Activated naive CD4-positive, alpha-beta T cell treated with anti-CD3 and anti-CD28 coated beads, Interleukin-2, amount 50 U/mL, for 24 hours (primary cell): ENCODE results near the gene FANCI.

ENCODE experiments used
- H3K27ac Mint-ChIP-seq: one replicate; pipeline ENCODE4 v1.8.0; 2021; ENCODE audit warnings: mild to moderate bottlenecking, mixed read lengths
- H3K27me3 Mint-ChIP-seq: one replicate; pipeline ENCODE4 v1.8.0; 2021; ENCODE audit warnings: mixed read lengths
- H3K36me3 Mint-ChIP-seq: one replicate; pipeline ENCODE4 v1.8.0; 2021; ENCODE audit warnings: mixed read lengths
- H3K4me1 Mint-ChIP-seq: one replicate; pipeline ENCODE4 v1.8.0; 2021; ENCODE audit warnings: mixed read lengths
- H3K4me3 Mint-ChIP-seq: one replicate; pipeline ENCODE4 v1.8.0; 2021; ENCODE audit warnings: mild to moderate bottlenecking, mixed read lengths
- H3K9me3 Mint-ChIP-seq: one replicate; pipeline ENCODE4 v1.8.0; 2021; ENCODE audit warnings: mixed read lengths

The FANCI gene

DNA sequence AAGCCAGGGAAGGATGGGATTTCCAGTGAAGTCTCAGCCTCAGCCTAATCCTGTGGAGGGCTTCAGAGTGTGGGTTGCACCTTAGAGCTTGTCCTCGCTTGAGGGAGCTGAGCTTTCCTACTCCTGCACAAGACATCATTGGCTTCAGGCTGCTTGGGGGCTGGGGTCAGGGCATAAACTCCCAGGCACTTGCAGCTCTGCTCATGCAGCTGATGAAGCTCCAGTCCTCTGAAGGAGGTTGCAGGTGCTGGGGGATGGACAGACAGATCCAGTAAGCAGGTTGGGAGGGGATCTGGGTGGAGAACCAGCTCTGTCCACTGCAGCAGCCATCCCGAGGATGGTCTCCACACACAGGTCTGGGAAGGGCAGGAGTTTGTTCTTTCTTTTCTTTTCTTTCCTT, 110.2 kb downstream of the FANCI start:
- no peak overlapping the region for H3K4me3 Mint-ChIP-seq
- H3K27me3 Mint-ChIP-seq: peaks cover 25% of the 10 kb centered on the region
- no peaks in the 10 kb centered on the region for H3K9me3 Mint-ChIP-seq
- no peak overlapping the region for H3K27ac Mint-ChIP-seq
- H3K4me1 Mint-ChIP-seq: peaks cover 2% of the 10 kb centered on the region
- no peaks in the 10 kb centered on the region for H3K36me3 Mint-ChIP-seq

GRCh38 chr15:89356634-89357298, 113.0 kb downstream of the FANCI start:
- no peak overlapping the region for H3K4me3 Mint-ChIP-seq
- no peaks in the 10 kb centered on the region for H3K36me3 Mint-ChIP-seq
- H3K27ac Mint-ChIP-seq: no peak overlapping the region
- H3K27me3 Mint-ChIP-seq: peaks cover 40% of the 10 kb centered on the region
- H3K9me3 Mint-ChIP-seq: no peaks in the 10 kb centered on the region
- H3K4me1 Mint-ChIP-seq: peaks cover 9% of the 10 kb centered on the region

- Mint-ChIP-seq H3K36me3 (no peaks in the 10 kb centered on the region), H3K27me3 (peaks cover 44% of the 10 kb centered on the region), H3K4me1 (peaks cover 13% of the 10 kb centered on the region), H3K9me3 (no peaks in the 10 kb centered on the region), H3K4me3 (peak overlapping the region; percentile 83), H3K27ac (no peak overlapping the region)
Observed at GRCh38 chr15:89358435-89358754, 114.6 kb downstream of the FANCI start.

GRCh38 chr15:89358755-89359439, 115.1 kb downstream of the FANCI start:
- H3K4me3 Mint-ChIP-seq: peak overlapping the region; percentile 83
- H3K27ac Mint-ChIP-seq: no peak overlapping the region
- no peaks in the 10 kb centered on the region for H3K36me3 Mint-ChIP-seq
- peaks cover 13% of the 10 kb centered on the region for H3K4me1 Mint-ChIP-seq
- H3K27me3 Mint-ChIP-seq: peaks cover 47% of the 10 kb centered on the region
- no peaks in the 10 kb centered on the region for H3K9me3 Mint-ChIP-seq

DNA sequence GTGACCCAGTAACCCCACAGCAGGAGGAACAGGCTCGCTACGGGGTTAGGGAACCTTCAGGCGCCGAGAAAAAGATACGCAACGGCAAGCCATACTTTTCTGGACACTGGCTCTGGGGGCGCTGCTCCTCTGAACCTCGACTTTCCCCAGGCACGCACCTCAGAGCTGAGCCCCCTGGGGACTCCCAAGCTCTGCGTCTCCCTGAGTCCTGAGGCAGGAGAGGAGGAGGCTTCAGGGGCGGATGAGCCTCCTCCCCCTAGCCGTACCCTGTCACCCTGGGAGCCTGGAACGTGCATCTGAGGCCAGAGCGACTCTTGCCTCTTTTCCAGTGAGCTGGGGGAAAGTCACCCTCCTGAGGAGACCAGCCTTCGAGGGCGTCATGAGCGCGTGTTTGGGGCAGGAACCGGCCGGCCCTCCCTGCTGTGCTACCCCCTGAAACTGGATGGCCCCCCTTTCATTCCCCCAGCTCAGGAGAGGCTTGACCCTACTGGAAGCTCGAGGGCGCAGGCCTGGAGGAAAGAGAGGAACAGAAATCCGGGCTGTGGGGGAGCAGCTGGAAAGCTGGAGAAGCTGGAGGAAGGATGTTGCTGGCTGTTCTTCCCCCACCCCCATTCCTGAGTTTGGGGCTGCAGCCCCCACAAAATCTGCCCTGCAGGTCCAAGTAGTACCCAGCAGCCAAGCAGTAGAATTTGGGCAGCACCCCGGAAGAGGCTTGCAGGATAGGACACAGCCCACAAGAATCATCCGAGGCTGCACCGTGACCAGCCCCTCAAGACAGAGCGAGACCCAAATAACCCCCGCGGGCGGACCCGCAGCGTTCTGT, 115.9 kb downstream of the FANCI start:
- Mint-ChIP-seq H3K4me3 (peak overlapping the region; percentile 44), H3K27me3 (peaks cover 50% of the 10 kb centered on the region), H3K27ac (peak overlapping the region; percentile 65), H3K36me3 (no peaks in the 10 kb centered on the region), H3K9me3 (no peaks in the 10 kb centered on the region), H3K4me1 (peaks cover 13% of the 10 kb centered on the region)

DNA sequence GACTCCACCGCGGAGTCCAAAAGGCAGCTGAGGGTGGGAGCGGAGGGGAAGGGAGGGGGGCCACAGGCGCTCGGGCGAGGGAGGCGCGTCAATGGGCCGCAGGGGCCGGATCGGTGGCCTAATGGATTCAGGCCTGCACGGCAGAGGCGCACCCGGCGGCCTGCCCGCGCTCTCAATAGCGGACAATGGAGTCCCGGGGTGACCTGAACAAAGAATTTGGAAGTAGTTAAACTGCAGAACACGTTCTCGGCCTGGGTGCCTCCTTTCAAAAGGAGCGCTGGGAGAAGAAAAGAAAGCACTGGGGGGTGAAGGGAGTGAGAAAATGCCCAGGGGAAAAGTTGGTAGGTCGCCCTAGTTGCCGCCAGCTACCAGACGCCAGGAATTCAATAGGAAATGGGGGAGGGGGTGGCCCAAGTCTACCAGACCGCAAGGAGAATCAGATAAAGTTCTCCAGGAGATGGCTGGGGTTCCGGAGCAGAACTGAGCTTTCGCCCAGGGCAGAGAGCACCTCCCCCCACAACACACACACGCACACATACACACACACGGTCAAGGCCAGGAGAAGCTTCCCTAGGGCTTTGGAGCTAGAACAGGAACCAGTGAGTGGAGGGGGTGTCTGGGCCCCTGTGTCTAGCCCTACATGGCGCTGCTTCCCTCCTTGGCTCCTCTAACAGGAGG, 116.7 kb downstream of the FANCI start:
- H3K27ac Mint-ChIP-seq: no peak overlapping the region
- no peaks in the 10 kb centered on the region for H3K36me3 Mint-ChIP-seq
- H3K4me1 Mint-ChIP-seq: peaks cover 13% of the 10 kb centered on the region
- H3K9me3 Mint-ChIP-seq: no peaks in the 10 kb centered on the region
- H3K27me3 Mint-ChIP-seq: peaks cover 54% of the 10 kb centered on the region
- H3K4me3 Mint-ChIP-seq: no peak overlapping the region

DNA sequence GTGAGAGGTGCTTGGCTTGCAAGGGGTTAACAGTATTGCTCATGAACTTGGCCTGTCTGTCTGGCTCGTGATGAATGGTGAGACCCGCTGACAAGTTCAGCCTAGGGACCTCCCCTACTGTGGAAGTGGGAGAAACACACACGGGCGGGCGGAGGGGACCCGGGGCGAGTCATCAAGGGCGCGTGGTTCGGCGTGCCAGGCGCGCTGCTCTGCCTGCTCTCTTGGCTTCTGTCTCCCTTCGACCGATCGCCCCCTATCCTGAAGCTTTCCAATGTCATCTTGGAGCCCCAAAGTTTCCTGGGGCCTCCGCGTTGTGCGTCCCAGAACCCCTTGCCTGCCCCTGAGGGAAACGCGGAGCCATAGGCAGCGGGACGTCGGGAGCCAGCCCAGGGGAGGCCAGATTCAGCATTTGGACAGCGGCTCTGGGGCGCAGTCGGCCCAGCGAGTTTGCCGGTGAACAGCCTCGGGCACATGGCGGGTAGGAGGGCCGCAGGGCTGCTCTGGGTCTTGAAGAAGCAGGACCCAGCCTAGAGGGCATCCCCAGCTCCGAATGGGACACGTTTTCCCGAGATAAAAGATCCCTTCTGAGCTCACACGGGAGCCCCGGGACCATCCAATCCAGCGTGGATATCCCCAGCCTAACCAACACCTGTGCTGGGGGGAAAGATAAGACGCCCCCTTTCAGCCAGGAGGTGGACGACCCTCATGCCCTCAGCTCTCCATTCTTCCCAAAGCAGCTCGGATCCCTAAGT, 117.8 kb downstream of the FANCI start:
- H3K4me1 Mint-ChIP-seq: peaks cover 17% of the 10 kb centered on the region
- no peak overlapping the region for H3K27ac Mint-ChIP-seq
- peak overlapping the region; percentile 42 for H3K4me3 Mint-ChIP-seq
- no peaks in the 10 kb centered on the region for H3K36me3 Mint-ChIP-seq
- H3K9me3 Mint-ChIP-seq: no peaks in the 10 kb centered on the region
- H3K27me3 Mint-ChIP-seq: peaks cover 57% of the 10 kb centered on the region

GRCh38 chr15:89362203-89363101, 118.7 kb downstream of the FANCI start:
- H3K27me3 Mint-ChIP-seq: peaks cover 58% of the 10 kb centered on the region
- no peak overlapping the region for H3K4me3 Mint-ChIP-seq
- H3K36me3 Mint-ChIP-seq: no peaks in the 10 kb centered on the region
- no peak overlapping the region for H3K27ac Mint-ChIP-seq
- H3K9me3 Mint-ChIP-seq: no peaks in the 10 kb centered on the region
- peaks cover 22% of the 10 kb centered on the region for H3K4me1 Mint-ChIP-seq

GRCh38 chr15:89363133-89363532, 119.4 kb downstream of the FANCI start:
- no peaks in the 10 kb centered on the region for H3K36me3 Mint-ChIP-seq
- H3K9me3 Mint-ChIP-seq: no peaks in the 10 kb centered on the region
- peaks cover 22% of the 10 kb centered on the region for H3K4me1 Mint-ChIP-seq
- H3K27ac Mint-ChIP-seq: no peak overlapping the region
- peaks cover 58% of the 10 kb centered on the region for H3K27me3 Mint-ChIP-seq
- peak overlapping the region; percentile 42 for H3K4me3 Mint-ChIP-seq

GRCh38 chr15:89363770-89364169, 120.0 kb downstream of the FANCI start:
- H3K4me3 Mint-ChIP-seq: no peak overlapping the region
- no peak overlapping the region for H3K27ac Mint-ChIP-seq
- H3K4me1 Mint-ChIP-seq: peaks cover 22% of the 10 kb centered on the region
- no peaks in the 10 kb centered on the region for H3K9me3 Mint-ChIP-seq
- H3K27me3 Mint-ChIP-seq: peaks cover 56% of the 10 kb centered on the region
- no peaks in the 10 kb centered on the region for H3K36me3 Mint-ChIP-seq

- peaks cover 60% of the 10 kb centered on the region for H3K27me3 Mint-ChIP-seq
- H3K9me3 Mint-ChIP-seq: no peaks in the 10 kb centered on the region
- peaks cover 22% of the 10 kb centered on the region for H3K4me1 Mint-ChIP-seq
- no peak overlapping the region for H3K27ac Mint-ChIP-seq
- no peaks in the 10 kb centered on the region for H3K36me3 Mint-ChIP-seq
- no peak overlapping the region for H3K4me3 Mint-ChIP-seq
Observed at GRCh38 chr15:89364341-89364740, 120.6 kb downstream of the FANCI start.

GRCh38 chr15:89364741-89365450, 121.1 kb downstream of the FANCI start:
- Mint-ChIP-seq H3K4me1 (peaks cover 22% of the 10 kb centered on the region), H3K27ac (no peak overlapping the region), H3K4me3 (no peak overlapping the region), H3K27me3 (peaks cover 60% of the 10 kb centered on the region), H3K36me3 (no peaks in the 10 kb centered on the region), H3K9me3 (no peaks in the 10 kb centered on the region)

GRCh38 chr15:89365462-89366065, 121.8 kb downstream of the FANCI start:
- H3K4me1 Mint-ChIP-seq: peaks cover 22% of the 10 kb centered on the region
- H3K9me3 Mint-ChIP-seq: no peaks in the 10 kb centered on the region
- H3K36me3 Mint-ChIP-seq: no peaks in the 10 kb centered on the region
- no peak overlapping the region for H3K27ac Mint-ChIP-seq
- H3K4me3 Mint-ChIP-seq: no peak overlapping the region
- H3K27me3 Mint-ChIP-seq: peaks cover 62% of the 10 kb centered on the region
